ENCODE results near the gene FAM114A1.

DNA sequence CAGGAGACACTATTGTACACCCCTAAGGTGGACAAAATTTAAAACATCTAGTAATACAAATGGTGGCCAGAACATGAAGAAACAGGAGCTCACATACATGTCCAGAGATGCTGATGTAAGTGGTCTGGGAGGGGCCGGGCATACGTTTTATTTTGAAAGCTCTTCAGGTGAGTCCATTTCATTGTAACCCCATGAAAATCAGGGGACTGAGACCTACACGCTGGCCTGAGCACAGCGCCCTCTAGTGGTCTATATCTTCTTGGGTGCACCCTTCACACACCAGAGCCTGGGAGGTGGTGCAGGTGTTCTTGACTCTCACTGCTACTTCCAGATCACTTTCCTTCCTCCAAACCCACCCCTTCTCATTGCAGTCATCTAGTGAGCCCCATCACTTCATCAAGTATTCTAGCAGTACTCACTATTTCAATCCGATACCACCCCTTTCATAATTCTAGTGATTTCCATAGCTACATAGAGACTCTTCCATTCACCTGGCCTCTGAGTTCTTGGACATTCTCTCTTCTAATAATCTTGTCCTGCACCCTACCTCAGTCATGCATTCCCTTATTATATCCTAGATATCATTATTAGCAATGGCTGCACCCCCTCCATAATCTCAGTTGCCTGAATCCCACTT is 6.7 kb upstream of the FAM114A1 start:
- TF ChIP-seq, protein P1, sequence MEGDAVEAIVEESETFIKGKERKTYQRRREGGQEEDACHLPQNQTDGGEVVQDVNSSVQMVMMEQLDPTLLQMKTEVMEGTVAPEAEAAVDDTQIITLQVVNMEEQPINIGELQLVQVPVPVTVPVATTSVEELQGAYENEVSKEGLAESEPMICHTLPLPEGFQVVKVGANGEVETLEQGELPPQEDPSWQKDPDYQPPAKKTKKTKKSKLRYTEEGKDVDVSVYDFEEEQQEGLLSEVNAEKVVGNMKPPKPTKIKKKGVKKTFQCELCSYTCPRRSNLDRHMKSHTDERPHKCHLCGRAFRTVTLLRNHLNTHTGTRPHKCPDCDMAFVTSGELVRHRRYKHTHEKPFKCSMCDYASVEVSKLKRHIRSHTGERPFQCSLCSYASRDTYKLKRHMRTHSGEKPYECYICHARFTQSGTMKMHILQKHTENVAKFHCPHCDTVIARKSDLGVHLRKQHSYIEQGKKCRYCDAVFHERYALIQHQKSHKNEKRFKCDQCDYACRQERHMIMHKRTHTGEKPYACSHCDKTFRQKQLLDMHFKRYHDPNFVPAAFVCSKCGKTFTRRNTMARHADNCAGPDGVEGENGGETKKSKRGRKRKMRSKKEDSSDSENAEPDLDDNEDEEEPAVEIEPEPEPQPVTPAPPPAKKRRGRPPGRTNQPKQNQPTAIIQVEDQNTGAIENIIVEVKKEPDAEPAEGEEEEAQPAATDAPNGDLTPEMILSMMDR (IDR thresholded peaks at IDR 0.05; ENCODE audit: low read depth, low read length), result peak; percentile 92
- no peak for TF ChIP-seq EZH2phosphoT487 (IDR thresholded peaks at IDR 0.05; ENCODE audit: low read depth)

All from OCI-LY3 (cell line).